ENCODE results near the gene TLE7. TPM values are rescaled to one million over a fixed set of nuclear protein-coding genes. Genes with fewer than 3 reads are reported as not detected.

Gene TLE7
- total RNA-seq, 1 donor from 2014 or later: not detected

DNA sequence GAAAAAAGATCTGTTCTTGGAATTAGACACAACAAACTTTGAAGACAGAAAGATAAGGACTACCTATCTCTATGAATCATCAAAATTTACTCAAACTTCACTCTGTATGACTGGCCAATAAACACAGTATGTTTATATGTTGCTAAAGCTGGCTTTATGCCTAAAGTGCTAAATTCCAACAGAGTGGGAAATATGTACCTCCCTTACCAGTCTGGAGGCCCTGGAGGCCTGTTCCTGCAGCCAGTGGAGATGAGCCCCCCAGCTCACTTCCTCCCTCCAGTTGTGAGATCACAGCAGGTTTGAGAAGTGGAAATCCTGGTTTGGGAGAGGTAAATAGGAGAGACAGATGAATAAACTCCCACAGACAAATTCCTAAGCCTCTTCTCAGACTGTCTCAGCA lies 11.2 kb upstream of the TLE7 start:
- peaks cover 77% of the 10 kb centered on the region for H3K36me3 Mint-ChIP-seq (ENCODE audit: insufficient read depth)
- no peak overlapping the region for H3K27ac Mint-ChIP-seq
- no peak for DNase-seq (ENCODE audit: low spot score, unreplicated experiment)
- no peaks in the 10 kb centered on the region for H3K4me1 Mint-ChIP-seq (ENCODE audit: low read depth)
- H3K27me3 Mint-ChIP-seq: no peaks in the 10 kb centered on the region
- H3K4me3 Mint-ChIP-seq (ENCODE audit: low read depth): no peak overlapping the region
- peaks cover 50% of the 10 kb centered on the region for H3K9me3 Mint-ChIP-seq (ENCODE audit: low read depth)
- TF ChIP-seq, protein P1, sequence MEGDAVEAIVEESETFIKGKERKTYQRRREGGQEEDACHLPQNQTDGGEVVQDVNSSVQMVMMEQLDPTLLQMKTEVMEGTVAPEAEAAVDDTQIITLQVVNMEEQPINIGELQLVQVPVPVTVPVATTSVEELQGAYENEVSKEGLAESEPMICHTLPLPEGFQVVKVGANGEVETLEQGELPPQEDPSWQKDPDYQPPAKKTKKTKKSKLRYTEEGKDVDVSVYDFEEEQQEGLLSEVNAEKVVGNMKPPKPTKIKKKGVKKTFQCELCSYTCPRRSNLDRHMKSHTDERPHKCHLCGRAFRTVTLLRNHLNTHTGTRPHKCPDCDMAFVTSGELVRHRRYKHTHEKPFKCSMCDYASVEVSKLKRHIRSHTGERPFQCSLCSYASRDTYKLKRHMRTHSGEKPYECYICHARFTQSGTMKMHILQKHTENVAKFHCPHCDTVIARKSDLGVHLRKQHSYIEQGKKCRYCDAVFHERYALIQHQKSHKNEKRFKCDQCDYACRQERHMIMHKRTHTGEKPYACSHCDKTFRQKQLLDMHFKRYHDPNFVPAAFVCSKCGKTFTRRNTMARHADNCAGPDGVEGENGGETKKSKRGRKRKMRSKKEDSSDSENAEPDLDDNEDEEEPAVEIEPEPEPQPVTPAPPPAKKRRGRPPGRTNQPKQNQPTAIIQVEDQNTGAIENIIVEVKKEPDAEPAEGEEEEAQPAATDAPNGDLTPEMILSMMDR (IDR thresholded peaks at IDR 0.05; ENCODE audit: unreplicated experiment): no peak

DNA sequence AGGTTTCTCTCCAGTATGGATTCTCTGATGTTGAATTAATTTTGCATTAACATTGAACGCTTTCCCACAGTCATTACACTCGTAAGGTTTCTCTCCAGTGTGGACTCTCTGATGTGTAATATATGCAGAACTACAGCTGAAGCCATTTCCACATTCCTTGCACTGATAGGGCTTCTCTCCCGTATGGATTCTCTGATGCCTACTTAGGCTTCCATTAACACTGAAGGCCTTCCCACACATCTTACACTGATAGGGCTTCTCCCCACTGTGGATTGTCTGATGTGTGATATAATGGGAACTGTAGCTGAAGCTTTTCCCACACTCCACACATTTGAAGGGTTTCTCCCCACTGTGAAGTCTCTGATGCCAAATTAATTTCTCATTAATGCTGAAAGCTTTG lies 7.2 kb upstream of the TLE7 start:
- H3K9me3 Mint-ChIP-seq (ENCODE audit: low read depth): peaks cover 65% of the 10 kb centered on the region
- DNase-seq (ENCODE audit: low spot score, unreplicated experiment): no peak
- H3K27me3 Mint-ChIP-seq: no peaks in the 10 kb centered on the region

DNA sequence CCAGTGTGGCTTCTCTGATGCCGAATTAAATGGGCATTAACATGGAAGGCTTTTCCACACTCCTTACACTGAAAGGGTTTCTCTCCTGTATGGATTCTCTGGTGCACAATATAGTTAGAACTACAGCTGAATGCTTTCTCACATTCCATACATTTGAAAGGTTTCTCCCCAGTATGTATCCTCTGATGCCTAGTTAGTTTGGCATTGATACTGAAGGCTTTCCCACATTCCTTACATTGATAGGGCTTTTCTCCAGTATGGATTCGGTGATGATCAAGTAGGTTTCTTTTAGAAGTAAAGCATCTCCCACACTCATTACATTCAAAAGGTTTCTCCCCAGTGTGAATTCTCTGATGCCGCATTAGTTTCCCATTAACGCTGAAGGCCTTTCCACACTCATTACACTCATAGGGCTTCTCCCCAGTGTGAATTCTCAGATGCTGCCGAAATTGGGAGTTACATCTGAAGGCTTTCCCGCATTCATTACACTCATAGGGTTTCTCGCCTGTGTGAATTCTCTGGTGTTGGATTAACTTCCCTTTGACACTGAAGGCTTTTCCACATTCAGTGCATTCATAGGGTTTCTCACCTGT lies 6.5 kb upstream of the TLE7 start:
- no peak overlapping the region for H3K27ac Mint-ChIP-seq
- peaks cover 67% of the 10 kb centered on the region for H3K9me3 Mint-ChIP-seq (ENCODE audit: low read depth)
- no peak for DNase-seq (ENCODE audit: low spot score, unreplicated experiment)
- H3K36me3 Mint-ChIP-seq (ENCODE audit: insufficient read depth): peaks cover 62% of the 10 kb centered on the region
- no peaks in the 10 kb centered on the region for H3K27me3 Mint-ChIP-seq
- no peak overlapping the region for H3K4me3 Mint-ChIP-seq (ENCODE audit: low read depth)
- H3K4me1 Mint-ChIP-seq (ENCODE audit: low read depth): no peaks in the 10 kb centered on the region
- TF ChIP-seq, protein P1 (IDR thresholded peaks at IDR 0.05; ENCODE audit: unreplicated experiment): no peak

More for the DNA sequence above, 7.2 kb upstream of the TLE7 start:
- peak overlapping the region; percentile 7 for H3K27ac Mint-ChIP-seq
- no peaks in the 10 kb centered on the region for H3K4me1 Mint-ChIP-seq (ENCODE audit: low read depth)
- peaks cover 66% of the 10 kb centered on the region for H3K36me3 Mint-ChIP-seq (ENCODE audit: insufficient read depth)
- H3K4me3 Mint-ChIP-seq (ENCODE audit: low read depth): no peak overlapping the region
- TF ChIP-seq, protein P1 (IDR thresholded peaks at IDR 0.05; ENCODE audit: unreplicated experiment): no peak

DNA sequence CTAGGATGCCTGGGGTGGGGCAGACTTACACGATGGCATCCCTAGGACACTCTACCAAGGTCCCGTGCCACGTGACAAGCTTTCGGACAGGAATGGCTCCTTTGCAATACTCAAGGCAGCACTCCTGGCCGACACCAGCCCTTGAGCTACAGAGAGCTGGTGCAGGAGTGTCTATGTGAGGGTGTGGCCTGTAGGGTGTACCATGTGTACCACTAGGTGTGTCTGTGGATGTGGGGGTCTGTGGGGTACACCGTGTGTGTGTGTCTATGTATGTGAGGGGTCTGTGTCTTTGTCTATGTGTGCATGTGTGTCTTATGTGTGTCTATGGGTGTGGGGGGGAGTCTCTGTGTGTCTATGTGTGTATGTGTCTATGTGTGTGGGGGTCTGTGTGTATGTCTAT lies 1.9 kb upstream of the TLE7 start:
- Mint-ChIP-seq H3K4me3 (ENCODE audit: low read depth) (no peak overlapping the region), H3K9me3 (ENCODE audit: low read depth) (peaks cover 30% of the 10 kb centered on the region), H3K4me1 (ENCODE audit: low read depth) (no peaks in the 10 kb centered on the region)

DNA sequence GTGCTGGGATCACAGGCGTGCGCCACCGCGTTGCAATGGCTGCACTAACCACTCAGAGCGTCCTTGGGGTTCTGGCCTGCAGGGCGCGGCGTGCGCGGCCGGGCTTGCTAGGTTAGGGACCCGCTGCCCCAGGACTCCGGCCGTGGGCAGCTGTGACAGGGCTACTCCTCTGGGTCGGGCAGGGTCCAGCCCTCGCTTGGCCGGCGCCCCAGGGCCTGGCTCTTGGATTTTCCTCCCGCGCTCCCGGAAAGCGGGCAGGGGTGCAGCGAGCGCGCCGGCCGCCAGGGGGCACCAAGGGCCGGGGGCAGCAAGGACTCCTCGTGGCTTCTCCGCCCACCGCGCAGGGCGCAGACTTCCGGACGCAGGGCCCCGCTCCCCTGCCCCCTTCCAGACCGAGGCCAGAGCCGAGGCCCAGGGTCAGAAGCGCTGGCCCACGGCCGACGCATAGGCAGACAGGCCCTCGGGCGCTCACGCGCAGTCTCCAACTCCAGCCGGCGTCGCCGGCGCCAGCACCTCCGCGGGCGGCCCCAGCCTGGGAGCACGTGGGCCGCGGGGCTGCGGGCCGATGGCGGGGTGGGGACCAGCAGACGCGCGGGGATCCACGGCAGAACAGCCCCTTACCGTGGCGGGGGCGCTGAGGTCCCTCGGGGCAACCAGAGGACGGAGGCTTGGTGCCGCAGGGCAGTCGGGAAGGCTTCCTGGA lies 355 bp downstream of the TLE7 start:
- peaks cover 26% of the 10 kb centered on the region for H3K27me3 Mint-ChIP-seq
- H3K36me3 Mint-ChIP-seq (ENCODE audit: insufficient read depth): no peaks in the 10 kb centered on the region
- TF ChIP-seq, protein P1 (IDR thresholded peaks at IDR 0.05; ENCODE audit: unreplicated experiment): no peak
- no peak overlapping the region for H3K27ac Mint-ChIP-seq
- no peaks in the 10 kb centered on the region for H3K4me1 Mint-ChIP-seq (ENCODE audit: low read depth)
- DNase-seq (ENCODE audit: low spot score, unreplicated experiment): no peak
- H3K9me3 Mint-ChIP-seq (ENCODE audit: low read depth): peaks cover 18% of the 10 kb centered on the region
- H3K4me3 Mint-ChIP-seq (ENCODE audit: low read depth): no peak overlapping the region

More for the DNA sequence above, 1.9 kb upstream of the TLE7 start:
- no peak for DNase-seq (ENCODE audit: low spot score, unreplicated experiment)
- Mint-ChIP-seq H3K27me3 (peaks cover 14% of the 10 kb centered on the region), H3K36me3 (ENCODE audit: insufficient read depth) (peaks cover 16% of the 10 kb centered on the region), H3K27ac (no peak overlapping the region)
- TF ChIP-seq, protein P1 (IDR thresholded peaks at IDR 0.05; ENCODE audit: unreplicated experiment): no peak

Data from progenitor cell of endocrine pancreas (in vitro differentiated cells).